ENCODE measurements around the gene FAM9C. TPM values are rescaled to one million over a fixed set of nuclear protein-coding genes. Genes with fewer than 3 reads are reported as not detected.

FAM9C gene
- total RNA-seq, 1 experiment from 2014 or later, result not detected

- no peak for TF ChIP-seq EGR1 (IDR thresholded peaks at IDR 0.05; ENCODE audit: low read depth)
- no peak for TF ChIP-seq POLR2AphosphoS5 (IDR thresholded peaks at IDR 0.05; ENCODE audit: low read depth, low read length)
- TF ChIP-seq TCF7L2 (IDR thresholded peaks at IDR 0.05; ENCODE audit: borderline replicate concordance, extremely low read depth, insufficient read depth, insufficient read length), result no peak
- TF ChIP-seq RAD21 (IDR thresholded peaks at IDR 0.05; ENCODE audit: low read depth), result no peak
- TF ChIP-seq ZBTB33 (IDR thresholded peaks at IDR 0.05; ENCODE audit: extremely low read depth, insufficient replicate concordance, low read length), result no peak
- no peak for TF ChIP-seq CTCF (IDR thresholded peaks at IDR 0.05 in 2 of 3, conservative IDR thresholded peaks at IDR 0.05 in 1 of 3; ENCODE audit: borderline replicate concordance in 1 of 3, insufficient read depth in 1 of 3, low read depth in 2 of 3, low read length in 2 of 3)
- TF ChIP-seq SP1 (IDR thresholded peaks at IDR 0.05; ENCODE audit: low read depth), result no peak
- TF ChIP-seq YY1 (IDR thresholded peaks at IDR 0.05; ENCODE audit: extremely low read depth, insufficient replicate concordance, low read depth, low read length), result no peak
- TF ChIP-seq EZH2 (IDR thresholded peaks at IDR 0.05), result no peak
- no peak for TF ChIP-seq JUND (IDR thresholded peaks at IDR 0.05)
- no peak for TF ChIP-seq ZFX (IDR thresholded peaks at IDR 0.05)
- no peak for TF ChIP-seq POLR2A (IDR thresholded peaks at IDR 0.05; ENCODE audit: borderline replicate concordance, extremely low read depth, insufficient read depth, insufficient read length)
- no peak for TF ChIP-seq FOSL1 (IDR thresholded peaks at IDR 0.05; ENCODE audit: low read depth)
- no peaks in the 10 kb centered on the region for H3K27me3 ChIP-seq (ENCODE audit: insufficient read depth, low read length)
- H3K9me3 ChIP-seq (ENCODE audit: control insufficient read depth in 1 of 2, insufficient read depth in 1 of 2, low read depth in 1 of 2, low read length in 2 of 2), result no peaks in the 10 kb centered on the region
- no TSS peak for BruUV-seq (replicated peaks)
- no peak for DNase-seq (ENCODE audit: low read depth, low spot score)
- intact Hi-C loops (cut with micrococcal nuclease), result no loop called here
- H3K4me3 ChIP-seq (replicated peaks in 1 of 2; ENCODE audit: low read depth in 1 of 2, low read length in 2 of 2), result no peak overlapping the region
- no peaks in the 10 kb centered on the region for H3K9me2 ChIP-seq (ENCODE audit: insufficient read depth)
- ChIA-PET CTCF (no interaction called here), POLR2A (interaction anchor here (0.9 kb wide), 1 partner anchor 105 kb away, joined by 3 read pairs; no protein-coding TSS in a partner anchor), RAD21 (ENCODE audit: low non-redundant PET in 1 of 2, low total read pairs in 2 of 2, uncharacterized antibody in 2 of 2, unreplicated experiment in 2 of 2) (interaction anchor here in 1 of 2 experiments (0.7 kb wide), 2 partner anchors 87 to 220 kb away, joined by 3 read pairs; no protein-coding TSS in a partner anchor)
- H2AFZ ChIP-seq (ENCODE audit: low read depth, low read length, poor library complexity, severe bottlenecking), result no peak overlapping the region
- H4K20me1 ChIP-seq (ENCODE audit: insufficient read depth), result no peaks in the 10 kb centered on the region
- no peak overlapping the region for H3K9ac ChIP-seq (ENCODE audit: low read length)
- H3K79me2 ChIP-seq (ENCODE audit: insufficient read depth, low read length), result no peaks in the 10 kb centered on the region
- no peak for ATAC-seq
- H3K27ac ChIP-seq (ENCODE audit: low read depth, low read length), result no peak overlapping the region
- H3K4me2 ChIP-seq (ENCODE audit: low read length), result no peak overlapping the region
- H3K4me1 ChIP-seq (ENCODE audit: control insufficient read depth in 1 of 2, insufficient read depth in 2 of 2, low read length in 2 of 2), result no peaks in the 10 kb centered on the region
- H3K36me3 ChIP-seq (ENCODE audit: control insufficient read depth in 1 of 2, insufficient read depth in 2 of 2, low read length in 2 of 2), result no peaks in the 10 kb centered on the region
Measured at GRCh38 chrX:13082206-13083065, 38.0 kb upstream of the FAM9C start.
